WTC11 (cell line): ENCODE data around the gene CBX7. TPM values are rescaled to one million over a fixed set of nuclear protein-coding genes. Genes with fewer than 3 reads are reported as not detected.

Experiments used
- ATAC-seq: fragments of 200-7000 bp; cut with Tn5 transposase; 2 replicates; pipeline ENCODE4 v1.10.0; 2021; ENCODE audit warnings: mild to moderate bottlenecking, moderate library complexity
- CTCF ChIA-PET: fragments of 300-600 bp; sonication (Branson Sonifier 250); formaldehyde crosslinking; loops from one replicate; lab custom pipeline; 2021; ENCODE audit warnings: antibody characterized with exemption; lab: Charles Lee
- POLR2A ChIA-PET: fragments of 350-600 bp; sonication (Branson Sonifier 250); formaldehyde crosslinking; loops from one replicate; lab custom pipeline; 2021; ENCODE audit warnings: antibody characterized with exemption; lab: Charles Lee
- DNase-seq: peaks from one replicate; pipeline ENCODE4 v3.0.0; 2021; ENCODE audit warnings: low spot score
- H3K27ac Mint-ChIP-seq: 2 replicates; pipeline ENCODE4 v1.8.0; 2021; ENCODE audit warnings: mixed read lengths
- H3K27me3 Mint-ChIP-seq: 2 replicates; pipeline ENCODE4 v1.8.0; 2021; ENCODE audit warnings: low read depth, mild to moderate bottlenecking, moderate library complexity, mixed read lengths
- H3K36me3 Mint-ChIP-seq: 2 replicates; pipeline ENCODE4 v1.8.0; 2021; ENCODE audit warnings: mixed read lengths
- H3K4me1 Mint-ChIP-seq: 2 replicates; pipeline ENCODE4 v1.8.0; 2022; ENCODE audit warnings: mixed read lengths
- H3K4me3 Mint-ChIP-seq: 2 replicates; pipeline ENCODE4 v1.8.0; 2021; ENCODE audit warnings: mild to moderate bottlenecking, moderate library complexity, mixed read lengths
- H3K9me3 Mint-ChIP-seq: 2 replicates; pipeline ENCODE4 v1.8.0; 2021; ENCODE audit warnings: mixed read lengths
- KAT7 ChIP-seq: sonication (generic); formaldehyde crosslinking; IDR thresholded peaks from 2 replicates; pipeline ENCODE4 v1.8.1; 2023; ENCODE audit warnings: missing genetic modification reagents, mild to moderate bottlenecking, borderline replicate concordance
- NR1H2 ChIP-seq: sonication (generic); formaldehyde crosslinking; IDR thresholded peaks from 2 replicates; pipeline ENCODE4 v1.9.0; 2021; ENCODE audit warnings: mild to moderate bottlenecking, moderate library complexity, missing genetic modification reagents
- SMAD3 ChIP-seq: sonication (generic); formaldehyde crosslinking; IDR thresholded peaks from 2 replicates; pipeline ENCODE4 v1.8.0; 2022; ENCODE audit warnings: missing genetic modification reagents, mild to moderate bottlenecking, borderline replicate concordance
- SOX15 ChIP-seq: fragments of 250-450 bp; sonication (Bioruptor Pico); IDR thresholded peaks from 2 replicates; pipeline ENCODE4 v1.9.0; 2021; ENCODE audit warnings: mild to moderate bottlenecking
- SP1 ChIP-seq: sonication (generic); formaldehyde crosslinking; conservative IDR thresholded peaks from 2 replicates; pipeline ENCODE4 v1.8.1; 2022; ENCODE audit warnings: missing genetic modification reagents
- ZNF219 ChIP-seq: sonication (generic); formaldehyde crosslinking; IDR thresholded peaks from 2 replicates; pipeline ENCODE4 v1.8.0; 2023; ENCODE audit warnings: missing genetic modification reagents, mild to moderate bottlenecking, borderline replicate concordance
- ZNF317 ChIP-seq: sonication (generic); formaldehyde crosslinking; IDR thresholded peaks from 2 replicates; pipeline ENCODE4 v1.8.1; 2023; ENCODE audit warnings: low read depth, mild to moderate bottlenecking, moderate library complexity, missing genetic modification reagents, borderline replicate concordance
- ZNF423 ChIP-seq: fragments of 250-450 bp; sonication (Bioruptor Pico); IDR thresholded peaks from 2 replicates; pipeline ENCODE4 v2.1.2; 2022; ENCODE audit warnings: mild to moderate bottlenecking, moderate library complexity
- total RNA-seq: library from RNA; stranded (reverse); gene quantifications from 3 replicates; pipeline ENCODE4 v1.2.3, GENCODE V29; 2021
- TF ChIP-seq, protein P1 (sequence below): sonication (generic); formaldehyde crosslinking; IDR thresholded peaks from 2 replicates; pipeline ENCODE4 v1.8.1; 2022; ENCODE audit warnings: mild to moderate bottlenecking, moderate library complexity, missing genetic modification reagents
- TF ChIP-seq, protein P2 (sequence below): sonication (generic); formaldehyde crosslinking; IDR thresholded peaks from 2 replicates; pipeline ENCODE4 v1.8.1; 2023; ENCODE audit warnings: mild to moderate bottlenecking, missing genetic modification reagents
- TF ChIP-seq, protein P3 (sequence below): fragments of 250-450 bp; sonication (Bioruptor Pico); IDR thresholded peaks from 2 replicates; pipeline ENCODE4 v2.1.2; 2022; ENCODE audit warnings: mild to moderate bottlenecking, moderate library complexity
- TF ChIP-seq, protein P4 (sequence below): sonication (generic); formaldehyde crosslinking; IDR thresholded peaks from 2 replicates; pipeline ENCODE4 v1.8.1; 2022; ENCODE audit warnings: missing genetic modification reagents, borderline replicate concordance
- TF ChIP-seq, protein P5 (sequence below): sonication (generic); formaldehyde crosslinking; IDR thresholded peaks from 2 replicates; pipeline ENCODE4 v1.8.0; 2023; ENCODE audit warnings: mild to moderate bottlenecking, missing genetic modification reagents
- TF ChIP-seq, protein P6 (sequence below): sonication (generic); formaldehyde crosslinking; IDR thresholded peaks from 2 replicates; pipeline ENCODE4 v1.8.1; 2023; ENCODE audit warnings: mild to moderate bottlenecking, moderate library complexity, missing genetic modification reagents
- TF ChIP-seq, protein P7 (sequence below): sonication (generic); formaldehyde crosslinking; IDR thresholded peaks from 2 replicates; pipeline ENCODE4 v1.8.1; 2023; ENCODE audit warnings: mild to moderate bottlenecking, missing genetic modification reagents

The CBX7 gene
- total RNA-seq, 1 experiment from 2014 or later = 10.6 TPM

DNA sequence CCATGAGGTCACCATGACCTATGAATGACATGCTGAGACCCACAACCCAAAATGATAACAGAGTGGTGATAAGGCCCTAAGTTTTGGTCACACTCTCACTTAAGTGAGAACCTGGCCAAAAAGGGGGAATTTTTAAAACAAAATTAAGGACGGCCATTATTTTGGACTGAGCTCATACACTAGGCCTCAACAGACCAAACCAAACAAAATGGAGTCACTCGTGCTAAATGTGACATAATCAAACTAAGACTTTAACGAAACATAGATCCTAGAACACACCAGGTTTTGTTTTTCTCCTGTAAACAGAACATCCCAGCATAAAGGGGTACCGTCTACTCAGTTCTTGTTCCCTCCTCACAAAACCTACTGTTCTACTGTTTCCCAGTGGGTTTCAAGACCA, 44.0 kb downstream of the CBX7 start:
- no peak overlapping the region for H3K4me3 Mint-ChIP-seq
- CTCF ChIA-PET = no interaction called here
- DNase-seq (no peak), ATAC-seq (no peak)
- H3K4me1 Mint-ChIP-seq = peaks cover 15% of the 10 kb centered on the region
- no peaks in the 10 kb centered on the region for H3K9me3 Mint-ChIP-seq
- H3K27me3 Mint-ChIP-seq = peaks cover 12% of the 10 kb centered on the region
- no peak for TF ChIP-seq ZNF317 (CRISPR knock-in tag)
- TF ChIP-seq, protein P1, sequence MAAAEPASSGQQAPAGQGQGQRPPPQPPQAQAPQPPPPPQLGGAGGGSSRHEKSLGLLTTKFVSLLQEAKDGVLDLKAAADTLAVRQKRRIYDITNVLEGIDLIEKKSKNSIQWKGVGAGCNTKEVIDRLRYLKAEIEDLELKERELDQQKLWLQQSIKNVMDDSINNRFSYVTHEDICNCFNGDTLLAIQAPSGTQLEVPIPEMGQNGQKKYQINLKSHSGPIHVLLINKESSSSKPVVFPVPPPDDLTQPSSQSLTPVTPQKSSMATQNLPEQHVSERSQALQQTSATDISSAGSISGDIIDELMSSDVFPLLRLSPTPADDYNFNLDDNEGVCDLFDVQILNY = no peak
- TF ChIP-seq SOX15 (CRISPR knock-in tag) = no peak
- no peak for TF ChIP-seq NR1H2 (CRISPR knock-in tag)
- no peak for TF ChIP-seq SP1 (CRISPR knock-in tag)
- TF ChIP-seq, protein P2, sequence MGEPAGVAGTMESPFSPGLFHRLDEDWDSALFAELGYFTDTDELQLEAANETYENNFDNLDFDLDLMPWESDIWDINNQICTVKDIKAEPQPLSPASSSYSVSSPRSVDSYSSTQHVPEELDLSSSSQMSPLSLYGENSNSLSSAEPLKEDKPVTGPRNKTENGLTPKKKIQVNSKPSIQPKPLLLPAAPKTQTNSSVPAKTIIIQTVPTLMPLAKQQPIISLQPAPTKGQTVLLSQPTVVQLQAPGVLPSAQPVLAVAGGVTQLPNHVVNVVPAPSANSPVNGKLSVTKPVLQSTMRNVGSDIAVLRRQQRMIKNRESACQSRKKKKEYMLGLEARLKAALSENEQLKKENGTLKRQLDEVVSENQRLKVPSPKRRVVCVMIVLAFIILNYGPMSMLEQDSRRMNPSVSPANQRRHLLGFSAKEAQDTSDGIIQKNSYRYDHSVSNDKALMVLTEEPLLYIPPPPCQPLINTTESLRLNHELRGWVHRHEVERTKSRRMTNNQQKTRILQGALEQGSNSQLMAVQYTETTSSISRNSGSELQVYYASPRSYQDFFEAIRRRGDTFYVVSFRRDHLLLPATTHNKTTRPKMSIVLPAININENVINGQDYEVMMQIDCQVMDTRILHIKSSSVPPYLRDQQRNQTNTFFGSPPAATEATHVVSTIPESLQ (CRISPR knock-in tag) = no peak
- TF ChIP-seq, protein P3, sequence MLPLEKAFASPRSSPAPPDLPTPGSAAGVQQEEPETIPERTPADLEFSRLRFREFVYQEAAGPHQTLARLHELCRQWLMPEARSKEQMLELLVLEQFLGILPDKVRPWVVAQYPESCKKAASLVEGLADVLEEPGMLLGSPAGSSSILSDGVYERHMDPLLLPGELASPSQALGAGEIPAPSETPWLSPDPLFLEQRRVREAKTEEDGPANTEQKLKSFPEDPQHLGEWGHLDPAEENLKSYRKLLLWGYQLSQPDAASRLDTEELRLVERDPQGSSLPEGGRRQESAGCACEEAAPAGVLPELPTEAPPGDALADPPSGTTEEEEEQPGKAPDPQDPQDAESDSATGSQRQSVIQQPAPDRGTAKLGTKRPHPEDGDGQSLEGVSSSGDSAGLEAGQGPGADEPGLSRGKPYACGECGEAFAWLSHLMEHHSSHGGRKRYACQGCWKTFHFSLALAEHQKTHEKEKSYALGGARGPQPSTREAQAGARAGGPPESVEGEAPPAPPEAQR (CRISPR knock-in tag) = no peak
- TF ChIP-seq, protein P4, sequence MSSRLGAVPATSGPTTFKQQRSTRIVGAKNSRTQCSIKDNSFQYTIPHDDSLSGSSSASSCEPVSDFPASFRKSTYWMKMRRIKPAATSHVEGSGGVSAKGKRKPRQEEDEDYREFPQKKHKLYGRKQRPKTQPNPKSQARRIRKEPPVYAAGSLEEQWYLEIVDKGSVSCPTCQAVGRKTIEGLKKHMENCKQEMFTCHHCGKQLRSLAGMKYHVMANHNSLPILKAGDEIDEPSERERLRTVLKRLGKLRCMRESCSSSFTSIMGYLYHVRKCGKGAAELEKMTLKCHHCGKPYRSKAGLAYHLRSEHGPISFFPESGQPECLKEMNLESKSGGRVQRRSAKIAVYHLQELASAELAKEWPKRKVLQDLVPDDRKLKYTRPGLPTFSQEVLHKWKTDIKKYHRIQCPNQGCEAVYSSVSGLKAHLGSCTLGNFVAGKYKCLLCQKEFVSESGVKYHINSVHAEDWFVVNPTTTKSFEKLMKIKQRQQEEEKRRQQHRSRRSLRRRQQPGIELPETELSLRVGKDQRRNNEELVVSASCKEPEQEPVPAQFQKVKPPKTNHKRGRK (CRISPR knock-in tag) = no peak
- TF ChIP-seq ZNF423 (CRISPR knock-in tag) = no peak
- TF ChIP-seq ZNF219 = no peak
- TF ChIP-seq SMAD3 (CRISPR knock-in tag) = no peak
- no peak for TF ChIP-seq KAT7 (CRISPR knock-in tag)
- TF ChIP-seq, protein P5, sequence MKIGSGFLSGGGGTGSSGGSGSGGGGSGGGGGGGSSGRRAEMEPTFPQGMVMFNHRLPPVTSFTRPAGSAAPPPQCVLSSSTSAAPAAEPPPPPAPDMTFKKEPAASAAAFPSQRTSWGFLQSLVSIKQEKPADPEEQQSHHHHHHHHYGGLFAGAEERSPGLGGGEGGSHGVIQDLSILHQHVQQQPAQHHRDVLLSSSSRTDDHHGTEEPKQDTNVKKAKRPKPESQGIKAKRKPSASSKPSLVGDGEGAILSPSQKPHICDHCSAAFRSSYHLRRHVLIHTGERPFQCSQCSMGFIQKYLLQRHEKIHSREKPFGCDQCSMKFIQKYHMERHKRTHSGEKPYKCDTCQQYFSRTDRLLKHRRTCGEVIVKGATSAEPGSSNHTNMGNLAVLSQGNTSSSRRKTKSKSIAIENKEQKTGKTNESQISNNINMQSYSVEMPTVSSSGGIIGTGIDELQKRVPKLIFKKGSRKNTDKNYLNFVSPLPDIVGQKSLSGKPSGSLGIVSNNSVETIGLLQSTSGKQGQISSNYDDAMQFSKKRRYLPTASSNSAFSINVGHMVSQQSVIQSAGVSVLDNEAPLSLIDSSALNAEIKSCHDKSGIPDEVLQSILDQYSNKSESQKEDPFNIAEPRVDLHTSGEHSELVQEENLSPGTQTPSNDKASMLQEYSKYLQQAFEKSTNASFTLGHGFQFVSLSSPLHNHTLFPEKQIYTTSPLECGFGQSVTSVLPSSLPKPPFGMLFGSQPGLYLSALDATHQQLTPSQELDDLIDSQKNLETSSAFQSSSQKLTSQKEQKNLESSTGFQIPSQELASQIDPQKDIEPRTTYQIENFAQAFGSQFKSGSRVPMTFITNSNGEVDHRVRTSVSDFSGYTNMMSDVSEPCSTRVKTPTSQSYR (CRISPR knock-in tag) = no peak
- TF ChIP-seq, protein P6, sequence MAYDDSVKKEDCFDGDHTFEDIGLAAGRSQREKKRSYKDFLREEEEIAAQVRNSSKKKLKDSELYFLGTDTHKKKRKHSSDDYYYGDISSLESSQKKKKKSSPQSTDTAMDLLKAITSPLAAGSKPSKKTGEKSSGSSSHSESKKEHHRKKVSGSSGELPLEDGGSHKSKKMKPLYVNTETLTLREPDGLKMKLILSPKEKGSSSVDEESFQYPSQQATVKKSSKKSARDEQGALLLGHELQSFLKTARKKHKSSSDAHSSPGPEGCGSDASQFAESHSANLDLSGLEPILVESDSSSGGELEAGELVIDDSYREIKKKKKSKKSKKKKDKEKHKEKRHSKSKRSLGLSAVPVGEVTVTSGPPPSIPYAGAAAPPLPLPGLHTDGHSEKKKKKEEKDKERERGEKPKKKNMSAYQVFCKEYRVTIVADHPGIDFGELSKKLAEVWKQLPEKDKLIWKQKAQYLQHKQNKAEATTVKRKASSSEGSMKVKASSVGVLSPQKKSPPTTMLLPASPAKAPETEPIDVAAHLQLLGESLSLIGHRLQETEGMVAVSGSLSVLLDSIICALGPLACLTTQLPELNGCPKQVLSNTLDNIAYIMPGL = no peak
- TF ChIP-seq, protein P7, sequence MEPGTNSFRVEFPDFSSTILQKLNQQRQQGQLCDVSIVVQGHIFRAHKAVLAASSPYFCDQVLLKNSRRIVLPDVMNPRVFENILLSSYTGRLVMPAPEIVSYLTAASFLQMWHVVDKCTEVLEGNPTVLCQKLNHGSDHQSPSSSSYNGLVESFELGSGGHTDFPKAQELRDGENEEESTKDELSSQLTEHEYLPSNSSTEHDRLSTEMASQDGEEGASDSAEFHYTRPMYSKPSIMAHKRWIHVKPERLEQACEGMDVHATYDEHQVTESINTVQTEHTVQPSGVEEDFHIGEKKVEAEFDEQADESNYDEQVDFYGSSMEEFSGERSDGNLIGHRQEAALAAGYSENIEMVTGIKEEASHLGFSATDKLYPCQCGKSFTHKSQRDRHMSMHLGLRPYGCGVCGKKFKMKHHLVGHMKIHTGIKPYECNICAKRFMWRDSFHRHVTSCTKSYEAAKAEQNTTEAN (CRISPR knock-in tag) = no peak
- no peaks in the 10 kb centered on the region for H3K36me3 Mint-ChIP-seq
- H3K27ac Mint-ChIP-seq = no peak overlapping the region
- POLR2A ChIA-PET = no interaction called here
